Omental fat pad (tissue), 4 donors: Measurements from ENCODE around the gene GINS2. TPM values are rescaled to one million over a fixed set of nuclear protein-coding genes. Genes with fewer than 3 reads are reported as not detected.

Source experiments
- ATAC-seq: fragments of 150-250 bp; one replicate; pipeline ENCODE4 v1.9.1; 2016; ENCODE audit warnings: mild to moderate bottlenecking, moderate library complexity; ENCODE audit not compliant: low FRiP score
- DNase-seq: peaks from one replicate; pipeline ENCODE4 v3.0.0-alpha.2; 2019; ENCODE audit warnings: low spot score
- total RNA-seq, 4 donors: library from RNA; depleted of rRNA; stranded (reverse); fragments of >200 nt; gene quantifications; one replicate each; pipeline ENCODE4 v1.1.0, GENCODE V29; 2016
- TF ChIP-seq, protein P1 (sequence below), 3 donors: fragments of 450-650 bp; IDR thresholded peaks; one replicate each; pipeline ENCODE4 v1.5.1; 2016 to 2017; ENCODE audit warnings: antibody characterized with exemption in 3 of 3, mild to moderate bottlenecking in 3 of 3, moderate library complexity in 2 of 3

The GINS2 gene
- total RNA-seq, 4 donors from 2014 or later = 0.25 to 0.72 TPM; not detected in 2

DNA sequence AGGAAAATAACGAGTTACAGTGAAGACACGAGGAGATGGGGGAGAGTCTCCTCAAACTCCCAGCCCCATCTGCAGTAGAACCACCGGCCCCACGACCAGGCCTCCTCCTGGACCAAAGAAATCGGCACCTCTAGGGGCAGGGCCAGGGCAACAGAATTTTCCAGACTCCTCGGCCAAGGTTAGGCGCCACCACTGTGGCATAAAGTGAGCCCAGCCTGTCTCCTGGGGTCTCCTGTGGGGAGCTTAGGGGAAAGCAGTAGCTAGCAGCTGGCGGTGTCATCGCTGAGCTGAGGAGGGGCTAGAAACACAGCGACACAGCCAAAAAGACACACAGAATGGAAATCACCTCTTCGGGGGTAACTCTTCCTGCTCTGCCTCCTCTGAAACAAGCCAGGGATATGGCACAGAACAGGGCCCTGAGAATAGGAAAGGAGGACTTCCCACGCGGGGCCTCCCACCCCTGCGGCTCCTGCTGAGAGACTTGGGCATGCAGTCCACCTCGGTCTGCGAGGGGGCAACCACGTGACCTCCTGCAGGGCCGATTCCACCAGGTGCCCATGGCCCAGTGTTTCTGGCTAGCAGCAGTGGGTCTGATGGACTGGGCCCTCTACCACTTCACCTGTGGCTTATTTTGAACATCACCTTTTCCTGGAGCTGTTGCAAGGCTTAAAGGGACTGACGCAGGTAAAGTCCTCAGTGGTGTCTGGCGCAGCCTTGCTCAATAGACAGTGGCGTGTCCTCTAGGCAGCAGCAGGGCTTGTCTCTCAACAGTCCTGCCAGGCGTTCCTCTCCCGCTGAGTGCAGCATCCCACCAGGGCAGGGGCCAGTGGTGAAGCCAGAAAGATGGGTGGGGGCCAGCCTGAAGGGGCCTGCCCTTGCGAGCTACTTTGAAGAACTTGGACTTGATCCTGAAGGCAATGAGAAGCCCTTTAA lies 6.7 kb upstream of the GINS2 start:
- DNase-seq (no peak), ATAC-seq (no peak)
- TF ChIP-seq, protein P1, sequence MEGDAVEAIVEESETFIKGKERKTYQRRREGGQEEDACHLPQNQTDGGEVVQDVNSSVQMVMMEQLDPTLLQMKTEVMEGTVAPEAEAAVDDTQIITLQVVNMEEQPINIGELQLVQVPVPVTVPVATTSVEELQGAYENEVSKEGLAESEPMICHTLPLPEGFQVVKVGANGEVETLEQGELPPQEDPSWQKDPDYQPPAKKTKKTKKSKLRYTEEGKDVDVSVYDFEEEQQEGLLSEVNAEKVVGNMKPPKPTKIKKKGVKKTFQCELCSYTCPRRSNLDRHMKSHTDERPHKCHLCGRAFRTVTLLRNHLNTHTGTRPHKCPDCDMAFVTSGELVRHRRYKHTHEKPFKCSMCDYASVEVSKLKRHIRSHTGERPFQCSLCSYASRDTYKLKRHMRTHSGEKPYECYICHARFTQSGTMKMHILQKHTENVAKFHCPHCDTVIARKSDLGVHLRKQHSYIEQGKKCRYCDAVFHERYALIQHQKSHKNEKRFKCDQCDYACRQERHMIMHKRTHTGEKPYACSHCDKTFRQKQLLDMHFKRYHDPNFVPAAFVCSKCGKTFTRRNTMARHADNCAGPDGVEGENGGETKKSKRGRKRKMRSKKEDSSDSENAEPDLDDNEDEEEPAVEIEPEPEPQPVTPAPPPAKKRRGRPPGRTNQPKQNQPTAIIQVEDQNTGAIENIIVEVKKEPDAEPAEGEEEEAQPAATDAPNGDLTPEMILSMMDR (IDR thresholded peaks at IDR 0.05) = no peak

DNA sequence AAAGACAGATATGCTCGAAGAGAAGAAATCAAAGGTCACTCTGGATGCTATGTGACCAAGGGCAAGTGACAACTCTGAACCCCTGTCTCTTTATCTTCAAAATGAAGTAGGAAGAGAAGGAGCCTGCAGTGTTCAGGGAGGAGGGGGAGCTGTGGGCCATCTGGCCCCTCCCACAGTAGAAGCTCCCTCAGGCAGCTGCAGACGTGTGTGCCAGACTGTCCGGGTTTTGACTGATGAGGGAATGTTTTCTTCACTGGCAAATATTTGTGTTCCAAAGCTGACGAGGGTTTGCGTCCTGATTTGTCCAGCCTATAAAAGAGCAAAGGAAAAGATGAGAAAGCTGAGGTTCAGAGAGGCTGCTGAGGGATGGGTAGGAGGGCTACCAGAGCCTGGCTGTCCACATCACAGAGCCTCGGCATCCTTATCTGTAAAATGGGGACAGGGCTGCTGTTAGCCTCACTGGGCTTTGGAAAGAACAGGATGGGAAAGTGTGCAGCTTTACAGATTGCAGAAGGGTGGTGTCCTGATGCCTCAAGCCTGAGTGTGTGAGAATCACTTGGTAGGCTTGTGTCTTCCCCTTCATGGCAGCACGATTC lies 1.8 kb upstream of the GINS2 start:
- DNase-seq = no peak
- no peak for ATAC-seq

DNA sequence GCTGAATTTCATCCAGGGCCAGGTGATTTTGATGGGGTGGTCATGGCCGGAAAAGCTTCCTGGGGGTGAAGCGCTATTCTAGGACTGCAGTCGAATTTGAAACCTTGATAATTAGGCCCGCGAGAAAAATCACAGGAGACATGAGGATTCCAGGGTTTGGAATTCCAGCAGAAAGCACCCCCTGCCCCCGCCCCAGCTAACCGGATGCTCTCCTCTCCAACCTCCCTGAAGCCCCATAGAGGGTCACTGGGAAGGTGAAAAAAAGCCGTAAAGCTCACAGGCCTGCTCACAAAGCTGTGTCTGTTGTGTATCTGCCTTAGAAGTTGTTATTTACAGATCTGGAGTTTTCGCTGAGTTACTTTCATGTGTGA lies 1.2 kb upstream of the GINS2 start:
- TF ChIP-seq, protein P1 (IDR thresholded peaks at IDR 0.05) = no peak
- no peak for ATAC-seq
- DNase-seq = no peak

More for the DNA sequence above, 1.8 kb upstream of the GINS2 start:
- TF ChIP-seq, protein P1 (IDR thresholded peaks at IDR 0.05) = no peak

DNA sequence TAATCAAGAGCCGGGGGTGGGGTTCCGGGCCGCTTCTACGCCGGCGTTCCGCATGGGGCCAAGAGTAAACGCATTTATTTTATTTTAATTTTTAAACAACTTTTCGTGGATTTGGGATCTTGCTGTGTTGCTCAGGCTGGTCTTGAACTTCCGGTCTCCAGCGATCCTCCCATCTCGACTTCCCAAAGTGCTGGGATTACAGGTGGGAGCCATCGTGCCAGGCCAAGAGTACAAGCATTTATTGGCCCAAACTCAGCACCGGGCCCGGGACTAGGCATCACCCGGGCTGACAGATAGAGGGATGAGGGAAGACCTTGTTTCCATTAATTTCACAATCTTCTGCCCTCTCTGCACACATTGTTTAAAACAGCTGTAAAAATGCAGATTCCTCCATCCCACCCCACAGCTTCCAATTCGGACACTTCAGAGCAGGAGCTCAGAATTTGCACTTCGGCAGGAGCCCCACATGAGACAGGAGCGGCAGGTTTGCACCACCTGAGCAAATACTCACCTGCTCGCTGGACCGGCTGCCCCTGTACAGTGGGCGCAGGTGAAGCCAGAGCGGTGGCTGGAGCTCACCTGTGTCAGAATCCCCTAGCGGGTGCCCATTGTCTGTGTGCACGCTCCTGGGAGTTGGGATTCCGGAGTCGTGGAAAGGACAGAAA lies 663 bp upstream of the GINS2 start:
- TF ChIP-seq, protein P1 (IDR thresholded peaks at IDR 0.05) = no peak

DNA sequence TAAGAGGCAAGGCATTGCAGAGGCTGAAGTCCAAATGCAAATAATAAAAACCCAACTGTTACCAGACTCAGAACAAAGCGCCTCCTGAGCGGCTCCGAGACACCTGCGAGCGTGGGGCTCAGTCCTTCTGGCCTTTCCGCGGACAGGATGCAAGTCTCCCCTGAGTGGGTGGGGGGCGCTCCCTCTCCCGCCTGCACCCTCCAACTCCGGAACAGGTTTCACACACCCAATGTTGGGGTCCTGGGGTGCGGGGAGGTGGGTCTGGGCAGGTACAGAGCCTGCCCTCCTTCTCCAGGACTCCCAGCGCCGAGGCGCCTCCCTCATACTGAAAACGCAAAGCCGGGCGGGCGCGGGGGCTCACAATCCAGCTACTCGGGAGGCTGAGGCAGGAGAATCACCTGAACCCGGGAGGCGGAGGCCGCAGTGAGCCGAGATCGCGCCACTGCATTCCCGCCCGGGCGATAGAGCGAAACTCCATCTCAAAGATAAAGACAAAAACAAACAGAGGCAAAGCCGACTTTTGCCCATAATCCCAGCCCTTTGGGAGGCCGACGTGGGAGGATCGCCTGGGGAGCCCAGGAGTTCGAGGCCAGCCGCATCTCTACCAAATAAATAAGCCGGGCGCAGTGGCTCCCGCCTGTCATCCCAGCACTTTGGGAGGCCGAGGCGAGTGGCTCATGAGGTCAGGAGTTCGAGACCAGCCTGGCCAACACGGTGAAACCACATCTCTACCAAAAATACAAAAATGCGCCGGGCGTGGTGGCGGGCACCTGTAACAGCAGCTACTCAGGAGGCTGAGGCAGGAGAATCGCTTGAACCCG lies 893 bp downstream of the GINS2 start:
- ATAC-seq = no peak
- TF ChIP-seq, protein P1 (IDR thresholded peaks at IDR 0.05) = no peak
- DNase-seq = no peak

More for the DNA sequence above, 663 bp upstream of the GINS2 start:
- no peak for DNase-seq
- no peak for ATAC-seq

DNA sequence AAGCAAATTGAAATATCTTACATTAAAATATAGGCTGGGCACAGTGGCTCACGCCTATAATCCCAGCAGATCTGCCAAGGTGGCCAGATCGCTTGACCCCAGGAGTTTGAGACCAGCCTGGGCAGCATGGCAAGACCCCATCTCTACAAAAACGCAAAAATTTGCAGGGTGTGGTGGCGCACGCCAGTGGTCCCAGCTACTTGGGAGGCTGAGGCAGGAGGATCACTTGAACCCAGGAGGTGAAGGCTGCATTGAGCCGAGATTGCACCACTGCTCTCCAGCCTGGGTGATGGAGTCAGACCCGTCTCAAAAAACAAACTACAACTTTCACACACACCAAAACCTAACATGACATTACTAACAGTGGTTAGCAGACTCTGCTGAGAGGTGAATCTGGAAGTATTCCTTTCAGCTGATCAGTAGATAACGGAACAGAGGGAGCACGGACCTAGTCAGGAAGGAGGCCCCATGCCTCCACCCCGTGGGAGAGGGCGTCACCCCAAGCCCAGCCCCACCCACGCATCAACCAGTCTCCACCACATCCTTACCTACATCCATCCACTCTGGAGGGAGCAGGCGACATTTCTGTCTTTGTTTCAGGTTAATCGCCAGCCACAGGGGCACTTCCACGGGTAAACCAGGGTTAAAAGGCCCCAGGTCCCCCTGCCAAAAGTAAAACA lies 1.7 kb downstream of the GINS2 start:
- ATAC-seq (no peak), DNase-seq (no peak)
- TF ChIP-seq, protein P1 (IDR thresholded peaks at IDR 0.05) = no peak
